Stimulated activated memory B cell treated with anti-CD40 and anti-IgM and Interleukin-4, amounts not matched to agents 10 μg/mL and 1 μg/mL and 100 μg/mL, for 72 hours (primary cell): ENCODE results near the gene PTPRN2.
A peak's percentile ranks its signal among the peaks of the same experiment; 100 is the strongest.
"Not testable (repeated sequence)": the region's sequence is repeated elsewhere in the genome, so short reads cannot be mapped to it uniquely, and the experiment has no call there.

ENCODE experiments used
- ATAC-seq: fragments of 150-1000 bp; cut with Tn5 transposase; 2 replicates; pipeline ENCODE4 v1.10.0; 2021
- H3K27ac Mint-ChIP-seq: one replicate; pipeline ENCODE4 v1.8.0; 2022; ENCODE audit warnings: mild to moderate bottlenecking, mixed read lengths
- H3K27me3 Mint-ChIP-seq: one replicate; pipeline ENCODE4 v1.8.0; 2022; ENCODE audit warnings: mixed read lengths
- H3K36me3 Mint-ChIP-seq: one replicate; pipeline ENCODE4 v1.8.0; 2022; ENCODE audit warnings: mixed read lengths
- H3K4me1 Mint-ChIP-seq: one replicate; pipeline ENCODE4 v1.8.0; 2022; ENCODE audit warnings: mixed read lengths
- H3K4me3 Mint-ChIP-seq: one replicate; pipeline ENCODE4 v1.8.0; 2022; ENCODE audit warnings: mild to moderate bottlenecking, moderate library complexity, mixed read lengths
- H3K9me3 Mint-ChIP-seq: one replicate; pipeline ENCODE4 v1.8.0; 2022; ENCODE audit warnings: mixed read lengths

The PTPRN2 gene

DNA sequence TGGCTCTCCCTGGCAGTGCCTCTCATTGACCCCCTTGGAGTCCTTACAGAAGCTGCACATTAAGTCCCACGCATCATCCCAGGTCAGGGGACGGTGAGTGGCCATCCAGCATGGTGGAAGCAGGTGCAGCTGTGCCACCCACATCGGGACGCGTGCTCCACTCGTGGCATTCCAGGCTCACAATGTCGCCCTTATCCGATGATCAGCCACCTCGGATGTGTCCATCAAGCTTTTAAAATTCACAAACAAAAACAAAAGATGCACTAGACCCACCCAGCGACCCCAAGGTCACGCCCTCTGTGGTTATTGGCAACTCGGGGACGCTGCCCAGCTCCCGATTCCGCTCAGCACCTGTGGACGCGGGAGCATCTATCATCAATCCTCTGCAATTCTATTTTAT lies 530.9 kb downstream of the PTPRN2 start:
- H3K27me3 Mint-ChIP-seq = no peaks in the 10 kb centered on the region
- no peaks in the 10 kb centered on the region for H3K36me3 Mint-ChIP-seq
- H3K9me3 Mint-ChIP-seq = no peaks in the 10 kb centered on the region
- no peaks in the 10 kb centered on the region for H3K4me1 Mint-ChIP-seq
- no peak for ATAC-seq
- no peak overlapping the region for H3K4me3 Mint-ChIP-seq
- H3K27ac Mint-ChIP-seq = no peak overlapping the region

DNA sequence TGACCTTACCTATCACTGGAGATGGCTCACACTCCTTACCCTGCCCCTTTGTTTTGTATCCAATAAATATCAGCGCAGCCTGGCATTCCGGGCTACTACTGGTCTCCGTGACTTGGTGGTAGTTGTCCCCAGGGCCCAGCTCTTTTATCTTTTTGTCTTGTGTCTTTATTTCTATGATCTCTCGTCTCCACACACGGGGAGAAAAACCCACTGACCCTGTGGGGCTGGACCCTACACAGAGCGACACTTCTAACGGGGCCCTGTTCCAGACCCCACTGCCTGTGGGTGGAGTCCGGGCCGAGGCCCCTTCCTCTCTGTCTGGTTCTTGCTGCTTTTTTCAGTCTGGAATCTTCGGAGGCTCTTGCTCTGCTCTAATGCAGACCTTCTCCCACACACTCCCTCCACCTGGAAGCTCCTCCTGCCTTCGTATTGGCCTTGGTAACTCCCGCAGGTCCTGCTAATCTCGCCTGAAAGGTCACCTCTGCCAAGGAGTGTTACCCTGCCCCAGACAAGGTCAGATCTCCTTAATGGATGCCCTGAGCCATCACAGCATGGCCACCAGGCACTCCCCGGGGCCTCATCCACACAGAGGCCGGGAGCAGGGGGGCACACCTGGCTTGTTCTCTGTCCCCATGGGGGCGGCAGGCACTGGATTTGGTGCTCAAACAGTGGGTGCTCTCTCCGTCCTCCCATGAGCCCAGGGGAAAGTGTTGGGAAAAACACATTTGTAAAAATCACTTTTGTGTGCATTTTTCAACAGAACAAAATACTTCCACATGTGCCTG lies 531.7 kb downstream of the PTPRN2 start:
- Mint-ChIP-seq H3K27me3 (no peaks in the 10 kb centered on the region), H3K27ac (no peak overlapping the region), H3K9me3 (no peaks in the 10 kb centered on the region), H3K36me3 (no peaks in the 10 kb centered on the region), H3K4me3 (no peak overlapping the region), H3K4me1 (no peaks in the 10 kb centered on the region)
- no peak for ATAC-seq

DNA sequence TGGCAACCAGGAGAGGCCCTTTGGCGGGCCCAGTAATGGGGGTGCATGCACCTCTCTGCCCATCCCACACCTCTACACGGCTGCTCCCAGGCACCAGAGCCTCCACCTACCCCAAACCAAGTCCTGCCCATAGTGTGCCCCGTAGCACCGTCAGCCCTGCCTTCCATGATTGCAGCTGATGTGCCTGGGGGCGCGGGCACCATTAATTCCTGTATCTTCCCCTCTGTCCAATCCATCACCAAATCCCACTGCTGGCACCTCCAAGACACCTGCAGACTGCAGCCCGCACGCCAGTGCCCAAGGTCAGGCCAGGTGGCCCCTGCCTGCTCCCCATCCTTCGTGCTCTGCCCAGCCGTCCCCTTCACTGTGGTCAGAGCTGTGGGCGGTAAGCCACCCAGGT lies 533.0 kb downstream of the PTPRN2 start:
- H3K4me3 Mint-ChIP-seq = no peak overlapping the region
- H3K27me3 Mint-ChIP-seq = no peaks in the 10 kb centered on the region
- H3K36me3 Mint-ChIP-seq = no peaks in the 10 kb centered on the region
- H3K9me3 Mint-ChIP-seq = no peaks in the 10 kb centered on the region
- H3K4me1 Mint-ChIP-seq = no peaks in the 10 kb centered on the region
- no peak overlapping the region for H3K27ac Mint-ChIP-seq
- no peak for ATAC-seq

DNA sequence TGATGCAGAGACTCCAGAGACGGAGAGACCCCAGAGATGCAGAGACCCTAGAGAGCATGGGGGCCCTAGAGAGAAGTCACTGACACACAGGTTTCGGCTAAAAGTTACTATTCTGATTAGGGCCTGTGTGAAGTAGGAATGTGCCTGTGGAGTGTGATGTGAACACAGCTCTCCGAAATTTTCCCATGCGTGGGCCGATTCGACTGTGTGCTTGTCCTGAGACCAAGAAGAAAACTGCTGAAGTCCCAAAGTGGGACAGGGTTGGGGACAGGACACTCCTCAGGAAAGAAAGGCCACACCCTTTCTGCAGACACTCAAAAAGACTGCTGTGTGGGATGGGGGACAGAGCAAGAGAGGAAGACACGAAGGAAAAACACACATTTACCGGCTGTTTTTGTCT lies 533.5 kb downstream of the PTPRN2 start:
- Mint-ChIP-seq H3K27ac (no peak overlapping the region), H3K9me3 (no peaks in the 10 kb centered on the region), H3K36me3 (no peaks in the 10 kb centered on the region), H3K4me1 (no peaks in the 10 kb centered on the region), H3K4me3 (no peak overlapping the region), H3K27me3 (no peaks in the 10 kb centered on the region)
- ATAC-seq = no peak

DNA sequence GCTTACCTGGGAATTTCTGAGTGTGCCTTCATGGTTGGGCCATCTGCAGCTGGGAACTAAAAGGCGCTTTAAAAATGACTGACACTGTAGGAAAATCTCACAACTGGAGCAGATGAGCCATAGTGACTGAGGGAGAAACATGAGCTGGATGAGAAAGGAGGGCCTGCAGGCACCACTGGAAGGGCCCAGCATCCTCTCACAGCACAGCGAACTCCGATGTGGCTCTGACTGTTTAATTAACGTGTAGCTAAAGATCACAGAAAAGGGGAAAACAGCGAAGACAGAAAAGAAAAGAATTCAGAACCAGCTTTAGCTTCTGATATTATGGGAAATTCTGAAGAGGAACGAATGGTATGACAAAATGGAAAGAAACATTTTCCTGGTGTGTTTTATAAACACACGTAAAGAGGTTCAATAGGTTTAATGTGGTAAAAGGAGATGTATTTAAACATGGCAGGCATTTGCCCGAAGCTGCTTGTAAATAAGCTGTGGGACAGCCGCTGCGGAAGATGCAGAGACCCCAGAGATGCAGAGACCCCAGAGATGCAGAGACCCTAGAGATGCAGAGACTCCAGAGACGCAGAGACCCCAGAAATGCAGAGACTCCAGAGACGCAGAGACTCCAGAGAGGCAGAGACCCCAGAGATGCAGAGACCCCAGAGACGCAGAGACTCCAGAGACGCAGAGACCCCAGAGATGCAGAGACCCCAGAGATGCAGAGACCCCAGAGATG lies 534.3 kb downstream of the PTPRN2 start:
- Mint-ChIP-seq H3K36me3 (no peaks in the 10 kb centered on the region), H3K4me3 (no peak overlapping the region), H3K27ac (no peak overlapping the region), H3K9me3 (no peaks in the 10 kb centered on the region), H3K27me3 (no peaks in the 10 kb centered on the region), H3K4me1 (no peaks in the 10 kb centered on the region)
- ATAC-seq = no peak

DNA sequence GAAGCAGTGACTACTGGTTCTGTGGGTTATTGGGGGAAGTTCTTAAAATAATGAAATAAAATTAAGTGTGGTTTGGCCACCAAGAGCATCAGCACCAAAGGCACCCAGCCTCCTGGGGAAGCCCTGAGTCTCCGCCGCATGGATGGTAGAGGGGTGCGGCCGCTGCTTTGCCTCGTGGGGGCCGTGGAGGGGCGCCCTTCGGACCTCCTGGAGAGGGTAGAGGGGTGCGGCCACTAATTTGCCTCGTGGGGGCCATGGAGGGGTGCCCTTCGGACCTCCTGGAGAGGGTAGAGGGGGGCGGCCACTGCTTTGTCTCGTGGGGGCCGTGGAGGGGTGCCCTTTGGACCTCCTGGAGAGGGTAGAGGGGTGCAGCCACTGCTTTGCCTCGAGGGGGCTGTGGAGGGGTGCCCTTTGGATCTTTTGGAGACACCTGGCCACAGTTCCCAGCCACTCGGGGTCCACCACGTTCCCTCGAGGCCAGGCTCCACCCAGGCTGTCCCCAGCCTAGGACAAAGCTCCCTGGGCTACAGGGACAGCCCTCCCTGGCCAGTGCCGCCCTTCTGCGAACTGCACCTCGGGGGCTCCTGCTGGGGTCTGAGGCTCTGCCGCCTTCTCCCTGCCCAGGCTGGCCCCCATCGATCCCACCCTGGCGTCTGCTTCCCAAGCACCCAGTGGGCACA lies 535.1 kb downstream of the PTPRN2 start:
- Mint-ChIP-seq H3K4me3 (no peak overlapping the region), H3K27me3 (no peaks in the 10 kb centered on the region), H3K36me3 (no peaks in the 10 kb centered on the region), H3K4me1 (no peaks in the 10 kb centered on the region), H3K9me3 (no peaks in the 10 kb centered on the region), H3K27ac (no peak overlapping the region)
- ATAC-seq = no peak

DNA sequence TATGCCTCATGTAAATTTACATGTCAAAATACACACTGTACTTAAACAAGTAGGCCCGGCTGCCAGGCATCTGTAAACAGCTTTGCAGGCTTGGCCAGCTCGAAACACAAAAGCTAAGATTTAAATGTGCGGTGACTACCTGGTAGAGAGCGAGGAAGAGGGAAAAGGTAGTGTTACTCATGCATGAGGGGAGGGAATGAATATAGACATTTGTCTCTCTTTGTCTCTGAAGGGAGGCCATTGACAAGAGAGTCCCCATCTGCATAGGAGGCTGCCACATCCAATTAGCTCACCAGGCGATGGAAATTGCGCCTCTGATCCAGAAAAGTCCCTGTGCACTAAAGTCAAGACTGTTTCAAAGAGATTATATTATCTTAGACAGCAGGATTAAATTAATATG lies 535.8 kb downstream of the PTPRN2 start:
- no peak overlapping the region for H3K4me3 Mint-ChIP-seq
- no peaks in the 10 kb centered on the region for H3K27me3 Mint-ChIP-seq

DNA sequence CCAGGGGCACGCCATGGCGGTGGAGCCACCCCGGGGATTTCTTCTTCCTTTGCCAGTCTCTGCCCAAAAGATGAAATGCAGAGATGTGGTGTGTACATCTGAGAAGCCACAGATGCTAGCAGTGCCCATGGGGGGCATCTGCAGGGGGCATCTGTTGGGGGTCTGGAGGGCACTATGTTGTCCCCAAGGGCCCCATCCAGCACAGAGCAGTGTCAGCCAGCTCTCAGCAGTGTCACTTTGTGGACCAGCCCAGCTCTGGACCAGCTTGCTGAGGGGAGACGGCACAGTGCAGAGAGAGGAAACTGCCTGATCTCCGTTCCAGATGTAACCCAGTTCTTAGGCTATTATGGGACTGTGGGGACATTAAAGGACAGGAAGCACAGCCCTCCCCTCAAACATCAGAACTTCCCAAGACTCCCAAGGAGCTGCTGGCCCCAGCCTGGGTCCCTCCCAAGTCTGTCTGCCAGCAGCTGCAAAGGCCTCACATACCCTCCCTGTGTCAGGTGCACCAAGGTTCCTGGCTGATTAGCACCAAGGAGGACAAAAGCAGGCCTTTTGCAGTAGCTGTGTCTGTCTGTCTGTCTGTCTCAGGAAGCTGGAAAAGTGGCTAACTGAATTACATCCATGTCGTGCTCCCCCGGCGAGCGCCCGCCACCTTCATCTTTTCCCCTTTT lies 536.5 kb downstream of the PTPRN2 start:
- Mint-ChIP-seq H3K27ac (no peak overlapping the region), H3K27me3 (no peaks in the 10 kb centered on the region), H3K36me3 (no peaks in the 10 kb centered on the region), H3K9me3 (no peaks in the 10 kb centered on the region), H3K4me3 (no peak overlapping the region), H3K4me1 (no peaks in the 10 kb centered on the region)
- ATAC-seq = peak; percentile 12

More for the DNA sequence above, 535.8 kb downstream of the PTPRN2 start:
- ATAC-seq = no peak
- H3K9me3 Mint-ChIP-seq = no peaks in the 10 kb centered on the region
- no peaks in the 10 kb centered on the region for H3K36me3 Mint-ChIP-seq
- H3K27ac Mint-ChIP-seq = no peak overlapping the region
- H3K4me1 Mint-ChIP-seq = no peaks in the 10 kb centered on the region

DNA sequence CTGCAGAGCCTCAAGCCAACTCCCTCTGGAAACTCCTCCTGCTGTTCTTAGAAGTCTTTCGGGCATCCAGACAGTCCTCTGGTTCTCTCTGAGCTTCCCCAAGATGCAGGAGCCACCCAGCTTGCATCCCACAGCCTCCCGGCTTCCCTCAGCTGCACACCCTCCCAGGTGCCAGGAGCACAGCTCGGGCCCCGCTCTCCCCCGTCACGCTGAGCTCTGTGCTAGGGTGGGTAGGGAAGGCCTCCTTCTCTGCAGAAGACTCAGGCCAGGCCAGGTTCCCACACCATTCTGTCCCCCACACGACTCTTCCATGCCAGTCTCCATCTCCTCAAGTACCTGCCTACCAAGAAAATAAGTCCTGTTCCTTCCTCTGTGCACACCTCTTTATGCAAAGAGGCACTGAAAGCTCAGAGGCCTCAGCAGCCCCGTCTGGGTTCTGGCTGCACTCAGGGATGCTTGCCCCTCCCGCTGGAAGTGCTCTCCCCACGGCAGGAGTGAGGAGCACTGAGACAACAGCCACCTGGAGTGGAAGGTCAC lies 537.1 kb downstream of the PTPRN2 start:
- Mint-ChIP-seq H3K27ac (no peak overlapping the region), H3K4me1 (no peaks in the 10 kb centered on the region), H3K36me3 (no peaks in the 10 kb centered on the region), H3K9me3 (no peaks in the 10 kb centered on the region), H3K4me3 (no peak overlapping the region), H3K27me3 (no peaks in the 10 kb centered on the region)
- ATAC-seq = no peak

DNA sequence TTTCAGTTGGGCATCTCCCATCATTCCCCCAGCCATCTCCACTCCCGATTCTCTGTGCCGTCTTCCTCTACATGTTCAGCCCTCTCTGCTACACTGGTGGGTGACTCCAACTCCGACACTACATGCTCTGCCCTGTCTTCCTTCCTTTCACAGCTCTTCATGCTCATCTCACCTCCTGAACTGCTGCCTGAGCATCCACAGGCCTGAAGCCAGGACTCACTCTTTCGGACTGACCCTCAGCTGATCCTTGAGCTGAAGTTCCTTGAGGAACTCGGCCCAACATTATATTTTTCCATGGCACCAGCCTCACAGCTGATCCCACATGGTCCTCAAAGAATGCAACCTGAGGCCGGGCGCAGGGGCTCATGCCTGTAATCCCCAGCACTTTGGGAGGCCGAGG lies 538.4 kb downstream of the PTPRN2 start:
- H3K36me3 Mint-ChIP-seq = no peaks in the 10 kb centered on the region
- H3K27ac Mint-ChIP-seq = no peak overlapping the region
- no peak overlapping the region for H3K4me3 Mint-ChIP-seq
- no peak for ATAC-seq
- no peaks in the 10 kb centered on the region for H3K27me3 Mint-ChIP-seq
- no peaks in the 10 kb centered on the region for H3K4me1 Mint-ChIP-seq
- H3K9me3 Mint-ChIP-seq = no peaks in the 10 kb centered on the region

DNA sequence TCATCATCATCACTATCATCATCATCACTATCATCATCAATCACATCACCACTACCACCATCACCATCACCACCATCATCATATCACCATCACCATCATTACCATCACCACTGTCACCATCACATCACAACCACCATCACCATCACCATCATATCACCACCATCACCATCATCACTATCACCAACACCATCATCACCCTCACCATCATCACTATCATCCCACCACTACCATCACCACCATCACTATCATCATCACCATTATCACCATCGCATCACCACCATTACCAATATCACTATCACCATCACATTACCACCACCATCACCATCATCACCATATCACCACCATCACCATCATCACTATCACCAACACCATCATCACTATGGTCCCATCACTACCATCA lies 539.1 kb downstream of the PTPRN2 start:
- no peaks in the 10 kb centered on the region for H3K27me3 Mint-ChIP-seq
- H3K4me1 Mint-ChIP-seq = no peaks in the 10 kb centered on the region
- ATAC-seq = no peak
- no peak overlapping the region for H3K4me3 Mint-ChIP-seq
- no peak overlapping the region for H3K27ac Mint-ChIP-seq
- no peaks in the 10 kb centered on the region for H3K9me3 Mint-ChIP-seq
- no peaks in the 10 kb centered on the region for H3K36me3 Mint-ChIP-seq

DNA sequence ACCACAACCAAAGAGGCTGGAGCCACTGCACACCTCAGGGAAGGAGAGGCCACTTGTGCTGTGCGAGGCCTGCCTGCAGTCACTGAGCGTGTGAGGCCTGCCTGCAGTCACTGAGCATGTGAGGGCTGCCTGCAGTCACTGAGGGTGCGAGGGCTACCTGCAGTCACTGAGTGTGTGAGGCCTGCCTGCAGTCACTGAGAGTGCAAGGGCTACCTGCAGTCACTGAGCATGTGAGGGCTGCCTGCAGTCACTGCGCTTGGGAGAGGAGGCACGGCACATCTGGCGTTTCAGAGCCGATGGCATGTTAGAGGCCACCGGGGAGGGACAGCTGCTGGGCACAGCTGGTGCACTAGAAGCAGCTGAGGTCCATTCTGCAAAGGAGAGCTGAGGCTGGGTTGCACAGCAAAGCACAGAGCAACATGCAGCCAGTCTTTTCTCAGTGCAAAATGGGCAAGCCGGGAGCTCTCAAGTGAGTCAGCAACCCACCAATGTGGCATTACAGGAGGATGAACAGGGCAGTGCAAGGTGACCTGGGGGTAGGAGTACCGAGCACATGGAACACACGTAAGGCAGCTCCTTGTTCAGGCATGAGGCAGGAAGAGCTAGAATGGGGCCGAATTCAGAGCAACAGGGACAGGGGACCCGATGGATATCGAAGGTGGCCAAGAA lies 540.1 kb downstream of the PTPRN2 start:
- Mint-ChIP-seq H3K36me3 (no peaks in the 10 kb centered on the region), H3K4me1 (no peaks in the 10 kb centered on the region), H3K9me3 (no peaks in the 10 kb centered on the region), H3K4me3 (no peak overlapping the region), H3K27me3 (no peaks in the 10 kb centered on the region), H3K27ac (no peak overlapping the region)
- no peak for ATAC-seq

DNA sequence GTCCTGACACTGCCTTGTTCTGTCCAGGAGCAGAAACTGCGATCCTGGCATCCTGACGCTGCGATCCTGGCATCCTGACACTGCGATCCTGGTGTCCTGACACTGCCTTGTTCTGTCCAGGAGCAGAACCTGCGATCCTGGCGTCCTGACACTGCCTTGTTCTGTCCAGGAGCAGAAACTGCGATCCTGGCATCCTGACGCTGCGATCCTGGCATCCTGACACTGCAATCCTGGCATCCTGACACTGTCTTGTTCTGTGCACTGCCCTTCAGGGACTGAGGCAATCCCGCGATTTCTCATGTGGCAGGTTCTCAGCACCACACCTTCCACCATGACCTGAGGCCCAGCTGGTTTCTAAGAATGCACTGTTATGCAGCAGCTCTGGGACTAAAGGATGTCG lies 541.4 kb downstream of the PTPRN2 start:
- not testable (repeated sequence) for H3K4me1 Mint-ChIP-seq, H3K36me3 Mint-ChIP-seq, H3K9me3 Mint-ChIP-seq, ATAC-seq, H3K27ac Mint-ChIP-seq, H3K4me3 Mint-ChIP-seq, H3K27me3 Mint-ChIP-seq

DNA sequence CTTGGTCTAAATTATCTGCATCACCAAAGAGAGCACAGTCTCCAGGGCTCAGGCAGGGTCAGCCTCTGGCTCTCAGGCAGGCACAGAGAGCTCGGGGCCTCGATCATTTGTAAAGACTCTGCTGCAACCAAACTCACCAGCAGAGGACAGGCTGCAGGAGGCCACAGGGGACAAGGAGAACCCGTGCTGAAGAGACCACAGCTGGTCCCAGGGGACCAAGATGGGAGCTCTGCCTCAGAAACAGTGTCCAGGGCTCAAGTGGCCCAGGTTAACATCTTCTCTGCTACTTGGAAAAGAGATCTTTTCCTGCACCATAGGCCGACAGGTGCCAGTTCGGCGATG lies 543.2 kb downstream of the PTPRN2 start:
- H3K9me3 Mint-ChIP-seq = peaks cover 9% of the 10 kb centered on the region
- H3K27ac Mint-ChIP-seq = no peak overlapping the region
- ATAC-seq = no peak
- no peaks in the 10 kb centered on the region for H3K36me3 Mint-ChIP-seq
- H3K4me1 Mint-ChIP-seq = no peaks in the 10 kb centered on the region
- H3K4me3 Mint-ChIP-seq = no peak overlapping the region
- no peaks in the 10 kb centered on the region for H3K27me3 Mint-ChIP-seq
